GM04504 (cell line): ENCODE results near the gene TRIM72.
"Not testable (repeated sequence)": the region's sequence is repeated elsewhere in the genome, so short reads cannot be mapped to it uniquely, and the experiment has no call there.

Experiments
- DNase-seq: peaks from one replicate; pipeline ENCODE4 v3.0.0-alpha.2; 2012; ENCODE audit warnings: low read depth

The TRIM72 gene

DNA sequence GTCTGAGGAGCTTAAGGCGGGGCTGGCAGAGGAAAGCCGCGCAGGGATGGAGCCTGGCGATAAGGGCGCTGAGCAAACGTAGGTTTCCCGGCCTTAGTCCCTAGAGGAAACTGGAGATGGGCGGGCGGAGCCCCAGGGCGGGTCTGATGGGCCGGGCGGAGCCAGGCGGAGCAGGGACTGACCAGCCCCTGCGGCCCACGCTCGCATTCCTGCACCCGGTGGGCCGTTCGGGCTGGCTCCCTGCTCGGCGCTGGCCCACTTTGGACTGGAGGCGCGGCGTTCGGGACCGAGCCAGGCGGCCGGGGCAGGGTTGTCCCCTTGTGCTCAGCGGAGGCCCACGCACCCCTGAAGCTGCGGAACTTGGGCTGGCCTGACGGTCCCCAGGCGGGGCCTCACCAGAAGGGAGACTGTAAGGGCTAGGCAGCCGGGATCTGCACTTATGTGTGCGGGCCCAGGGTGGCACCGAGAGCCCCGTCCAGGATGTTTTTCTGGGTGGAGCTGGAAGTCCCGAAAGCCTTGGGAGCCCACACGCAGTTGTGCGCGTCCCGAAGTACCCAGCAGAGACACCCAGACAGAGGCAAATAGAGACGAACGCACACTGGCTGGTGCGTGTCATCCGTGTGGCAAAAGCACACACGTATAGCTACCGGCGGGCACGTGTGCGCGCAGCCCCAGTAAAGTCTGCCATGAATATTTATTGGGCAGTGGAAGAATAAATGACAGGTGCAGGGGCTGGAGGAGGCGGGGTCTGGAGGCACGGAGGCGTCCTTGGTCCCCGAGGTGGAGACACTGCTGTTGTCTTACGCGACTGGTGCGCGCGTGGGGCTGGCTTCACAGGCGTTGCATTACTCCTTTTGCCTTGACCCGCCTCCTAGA, 1.6 kb downstream of the TRIM72 start:
- DNase-seq, result no peak

- no peak for DNase-seq
These were observed 2.7 kb downstream of the TRIM72 start, which contains the start of gene PYDC1 for GRCh38 chr16:31216422-31217135. Gene PYDC1 (minus strand): TSS chr16:31217135. CDS start chr16:31217028, 107 bp downstream.

- DNase-seq, result no peak
These were observed 3.2 kb downstream of the TRIM72 start for GRCh38 chr16:31217136-31217530.

DNA sequence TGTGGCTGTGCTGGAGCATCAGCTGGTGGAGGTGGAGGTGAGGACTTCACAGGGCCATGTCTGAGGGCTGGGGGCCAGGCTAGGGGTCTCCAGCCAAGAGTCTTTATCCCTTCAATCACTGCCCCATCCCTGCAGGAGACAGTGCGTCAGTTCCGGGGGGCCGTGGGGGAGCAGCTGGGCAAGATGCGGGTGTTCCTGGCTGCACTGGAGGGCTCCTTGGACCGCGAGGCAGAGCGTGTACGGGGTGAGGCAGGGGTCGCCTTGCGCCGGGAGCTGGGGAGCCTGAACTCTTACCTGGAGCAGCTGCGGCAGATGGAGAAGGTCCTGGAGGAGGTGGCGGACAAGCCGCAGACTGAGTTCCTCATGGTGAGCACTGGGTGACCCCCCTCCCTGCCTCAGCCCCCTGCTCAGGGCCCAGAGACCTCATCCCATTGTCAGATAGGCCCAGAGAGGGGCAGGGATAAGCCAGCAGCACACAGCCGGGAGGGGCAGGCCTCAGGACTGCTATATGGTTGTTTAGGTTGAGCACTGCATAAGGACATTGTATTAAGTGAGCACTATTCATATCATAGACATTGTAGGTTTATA, 5.3 kb downstream of the TRIM72 start:
- no peak for DNase-seq

DNA sequence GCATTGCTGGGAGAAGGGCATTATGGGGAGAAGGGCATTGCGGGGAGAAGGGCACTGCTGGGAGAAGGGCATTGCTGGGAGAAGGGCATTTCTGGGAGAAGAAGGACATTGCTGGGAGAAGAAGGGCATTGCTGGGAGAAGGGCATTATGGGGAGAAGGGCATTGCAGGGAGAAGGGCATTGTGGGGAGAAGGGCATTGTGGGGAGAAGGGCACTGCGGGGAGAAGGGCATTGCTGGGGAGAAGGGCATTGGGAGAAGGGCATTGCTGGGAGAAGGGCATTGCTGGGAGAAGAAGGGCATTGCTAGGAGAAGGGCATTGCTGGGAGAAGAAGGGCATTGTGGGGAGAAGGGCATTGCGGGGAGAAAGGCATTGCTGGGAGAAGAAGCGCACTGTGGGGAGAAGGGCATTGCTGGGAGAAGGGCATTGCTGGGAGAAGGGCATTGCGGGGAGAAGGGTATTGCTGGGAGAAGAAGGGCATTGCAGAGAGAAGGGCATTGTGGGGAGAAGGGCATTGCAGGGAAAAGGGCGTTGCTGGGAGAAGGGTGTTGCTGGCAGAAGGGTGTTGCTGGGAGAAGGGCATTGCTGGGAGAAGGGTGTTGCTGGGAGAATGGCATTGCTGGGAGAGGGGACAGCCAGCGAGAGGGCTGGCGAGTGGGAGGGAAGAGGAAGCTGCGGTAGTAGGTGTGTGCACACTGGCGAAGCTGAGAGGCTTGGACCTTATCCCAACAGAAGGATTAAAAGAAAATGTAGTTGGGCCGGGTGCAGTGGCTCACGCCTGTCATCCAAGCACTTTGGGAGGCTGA, 7.6 kb downstream of the TRIM72 start:
- DNase-seq, result no peak

DNA sequence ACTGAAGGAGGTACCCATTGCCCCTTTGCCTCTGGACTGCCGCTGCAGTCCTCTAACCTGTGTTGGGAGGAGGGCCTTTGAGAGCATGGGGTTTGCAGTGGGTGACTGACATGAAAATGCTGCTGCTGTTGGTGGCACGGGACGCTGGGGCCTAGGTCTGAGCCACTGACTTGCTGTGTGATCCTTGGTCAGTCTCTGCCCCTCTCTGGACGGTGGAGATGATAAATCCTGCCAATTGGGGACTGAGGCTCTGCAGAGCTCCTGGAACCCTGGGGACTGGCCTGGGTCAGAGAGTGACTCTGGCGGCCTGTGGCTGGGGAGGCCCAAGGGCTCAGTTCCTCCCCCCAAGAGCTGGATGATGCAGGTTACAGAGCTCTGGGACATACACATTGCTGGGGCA, 9.1 kb downstream of the TRIM72 start:
- DNase-seq, result no peak

- DNase-seq, result no peak
These were observed 10.4 kb downstream of the TRIM72 start for GRCh38 chr16:31224092-31224955.

DNA sequence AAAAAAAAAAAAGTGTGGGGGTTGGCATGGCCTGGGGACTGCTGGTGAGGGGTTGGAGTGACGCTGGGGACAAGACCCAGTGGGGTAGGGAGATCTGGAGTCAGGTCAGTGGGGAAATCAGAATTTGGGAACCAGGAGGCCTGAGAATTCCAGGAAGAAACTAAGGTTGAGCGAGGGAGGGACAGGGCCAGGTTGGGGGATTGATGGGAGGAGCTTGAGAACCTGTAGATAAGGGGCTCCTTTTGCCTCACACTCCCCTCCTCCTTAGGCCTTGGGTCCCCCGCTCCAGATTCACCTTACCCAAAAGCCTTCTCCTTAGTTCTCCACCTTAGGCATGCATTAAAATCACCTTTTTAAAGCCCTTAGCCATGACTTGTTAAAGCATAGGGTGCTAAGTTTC, 11.3 kb downstream of the TRIM72 start:
- DNase-seq, result no peak

DNA sequence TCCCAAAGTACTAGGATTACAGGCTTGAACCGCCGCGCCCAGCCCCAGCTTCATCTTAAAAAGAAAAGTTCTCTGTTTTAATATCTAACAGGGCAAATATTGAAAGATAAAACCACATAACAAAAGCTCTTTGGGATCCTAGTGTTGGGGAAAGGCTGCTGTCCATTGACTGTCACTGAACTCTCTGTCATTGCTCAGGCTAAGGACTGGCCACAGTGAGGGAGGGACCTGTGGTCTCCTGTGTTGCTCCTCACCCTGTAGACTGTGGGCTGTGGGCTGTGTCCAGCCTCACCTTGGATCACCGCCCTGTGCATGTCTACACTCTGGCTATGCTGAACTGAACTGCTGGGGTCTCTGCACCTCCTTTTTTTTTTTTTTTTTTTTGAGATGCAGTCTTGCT, 14.3 kb downstream of the TRIM72 start:
- DNase-seq, result no peak

DNA sequence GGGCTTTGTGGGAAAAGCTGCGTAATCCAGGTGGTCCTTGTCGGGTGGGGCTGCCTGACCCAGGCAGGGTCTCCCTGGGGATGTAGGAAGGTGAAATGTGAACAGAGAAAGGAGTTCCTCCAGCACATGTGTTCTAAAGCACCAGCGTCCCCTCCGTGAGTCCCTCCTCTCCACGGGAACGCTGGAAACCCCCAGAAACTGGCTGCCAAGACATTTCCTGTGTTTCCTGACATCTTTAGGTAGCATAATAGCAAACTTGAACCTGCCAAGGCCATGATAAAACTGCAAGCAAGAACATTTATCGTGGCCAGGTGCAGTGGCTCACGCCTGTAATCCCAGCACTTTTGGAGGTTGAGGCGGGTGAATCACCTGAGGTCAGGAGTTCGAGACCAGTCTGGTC, 15.6 kb downstream of the TRIM72 start:
- DNase-seq, result no peak

DNA sequence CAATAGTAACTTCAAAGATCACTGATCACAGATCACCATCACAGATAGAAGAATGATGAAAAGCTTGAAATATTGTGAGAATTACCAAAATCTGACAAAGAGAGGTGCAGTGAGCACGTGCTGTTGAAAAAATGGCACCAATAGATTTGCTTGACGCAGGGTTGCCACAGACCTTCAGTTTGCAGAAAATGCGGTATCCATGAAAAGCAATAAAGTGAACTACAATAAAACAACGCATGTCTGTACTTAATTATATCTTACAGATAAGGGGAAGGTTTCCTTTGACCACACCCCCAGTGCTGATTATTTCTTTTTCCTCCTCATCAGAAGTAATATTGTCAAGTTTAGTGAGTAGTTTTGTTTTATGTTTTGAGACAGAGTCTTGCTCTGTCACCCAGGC, 24.1 kb downstream of the TRIM72 start:
- no peak for DNase-seq

DNA sequence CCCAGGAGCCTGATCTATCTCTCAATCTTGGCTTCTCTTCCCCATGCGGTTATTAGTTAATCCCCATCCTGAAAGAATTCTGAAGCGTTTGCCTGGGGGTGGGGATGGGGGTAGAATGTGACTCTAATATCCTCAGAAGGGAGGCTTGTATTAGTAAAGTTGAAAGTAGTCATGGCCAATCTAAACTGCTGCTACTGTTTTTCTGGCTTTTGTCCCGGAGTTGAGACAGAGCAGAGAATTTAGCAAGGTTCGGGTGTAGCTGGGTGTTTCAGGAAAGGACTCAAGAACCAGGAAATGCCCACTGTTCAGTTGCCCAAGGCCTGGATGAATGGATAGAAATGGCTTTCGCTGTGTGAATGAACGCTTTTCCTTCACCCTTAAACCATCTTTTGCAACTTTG, 28.3 kb downstream of the TRIM72 start:
- no peak for DNase-seq

- DNase-seq, result no peak
These were observed 30.1 kb downstream of the TRIM72 start for GRCh38 chr16:31243734-31244670.

DNA sequence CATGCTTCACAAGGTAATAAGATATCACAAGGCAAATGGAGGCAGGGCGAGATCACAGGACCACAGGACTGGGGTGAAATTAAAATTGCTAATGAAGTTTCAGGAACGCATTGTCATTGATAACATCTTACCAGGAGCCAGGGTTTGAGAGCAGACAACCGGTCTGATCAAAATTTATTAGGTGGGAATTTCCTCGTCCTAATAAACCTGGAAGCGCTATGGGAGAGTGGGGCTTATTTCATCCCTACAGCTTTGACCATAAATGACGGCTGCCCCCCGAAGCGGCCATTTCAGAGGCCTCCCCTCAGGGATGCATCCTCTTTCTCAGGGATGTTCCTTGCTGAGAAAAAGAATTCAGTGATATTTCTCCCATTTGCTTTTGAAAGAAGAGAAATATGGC, 31.7 kb downstream of the TRIM72 start:
- DNase-seq, result not testable (repeated sequence)

GRCh38 chr16:31246296-31246695, 32.4 kb downstream of the TRIM72 start:
- no peak for DNase-seq

- DNase-seq, result no peak
These were observed 34.4 kb downstream of the TRIM72 start for GRCh38 chr16:31248344-31248743.

DNA sequence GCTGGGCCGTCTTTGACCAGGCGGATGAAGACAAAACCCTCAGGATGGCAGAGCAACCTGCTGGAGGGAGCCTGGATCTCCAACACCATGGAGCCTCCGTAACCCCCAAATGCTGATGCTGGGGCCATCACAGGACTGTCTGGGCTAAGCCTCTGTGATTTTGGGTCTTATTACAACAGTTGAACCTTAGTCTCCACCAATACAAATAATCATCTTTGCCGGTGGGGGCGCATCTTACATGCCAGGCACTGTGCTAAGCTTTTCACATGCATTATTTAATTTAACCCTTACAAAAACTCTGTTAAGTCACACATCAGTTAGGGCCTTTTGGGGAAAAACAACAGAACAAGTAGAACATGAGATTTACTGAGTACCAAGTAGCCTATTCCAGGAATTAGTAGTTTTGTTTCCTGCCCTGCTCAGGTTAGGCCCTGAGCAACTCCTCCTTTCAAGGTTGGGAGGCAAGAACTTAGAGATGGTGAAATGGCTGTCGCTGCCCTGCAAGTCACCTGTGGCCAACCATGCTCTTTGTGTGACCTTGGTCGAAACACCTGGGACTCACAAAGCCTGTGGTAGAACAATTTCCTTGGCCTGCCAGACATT, 37.0 kb downstream of the TRIM72 start:
- no peak for DNase-seq

DNA sequence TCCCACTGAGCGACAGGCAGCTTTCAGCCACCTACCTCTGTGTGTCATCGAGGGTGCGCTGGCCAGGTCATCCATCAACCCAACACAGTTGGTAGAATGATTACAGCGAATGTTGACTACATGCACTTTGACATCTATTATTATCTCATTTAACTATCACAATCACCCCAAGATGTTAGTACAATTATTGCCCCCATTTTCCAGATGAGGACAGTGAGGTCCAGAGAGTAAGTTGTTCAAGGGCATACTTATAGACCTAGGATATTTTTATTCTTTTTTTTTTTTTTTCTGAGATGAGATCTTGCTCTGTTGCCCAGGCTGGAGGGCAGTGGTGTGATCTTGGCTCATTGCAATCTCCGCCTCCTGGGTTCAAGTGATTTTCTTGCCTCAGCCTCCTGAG, 37.5 kb downstream of the TRIM72 start:
- DNase-seq, result no peak

DNA sequence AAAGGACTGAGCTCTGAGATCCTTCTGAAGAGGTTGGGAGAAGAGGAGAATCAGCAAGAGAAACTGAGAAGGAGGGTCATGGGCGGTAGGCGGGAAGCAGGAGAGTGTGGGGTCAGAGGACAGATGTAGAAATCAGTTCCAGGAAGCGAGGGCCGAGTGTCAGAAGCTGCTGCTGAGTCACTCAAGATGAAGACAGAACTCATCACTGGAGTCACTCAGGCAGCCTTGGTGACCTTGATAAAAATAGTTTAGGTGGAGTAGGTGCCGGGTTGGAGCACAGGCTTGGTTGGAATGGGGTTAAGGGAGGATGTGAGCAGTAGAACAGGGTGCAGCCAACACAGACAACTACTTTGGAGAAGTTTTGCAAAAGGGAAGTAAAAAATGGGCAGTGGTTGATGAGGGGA, 39.7 kb downstream of the TRIM72 start:
- DNase-seq, result no peak

DNA sequence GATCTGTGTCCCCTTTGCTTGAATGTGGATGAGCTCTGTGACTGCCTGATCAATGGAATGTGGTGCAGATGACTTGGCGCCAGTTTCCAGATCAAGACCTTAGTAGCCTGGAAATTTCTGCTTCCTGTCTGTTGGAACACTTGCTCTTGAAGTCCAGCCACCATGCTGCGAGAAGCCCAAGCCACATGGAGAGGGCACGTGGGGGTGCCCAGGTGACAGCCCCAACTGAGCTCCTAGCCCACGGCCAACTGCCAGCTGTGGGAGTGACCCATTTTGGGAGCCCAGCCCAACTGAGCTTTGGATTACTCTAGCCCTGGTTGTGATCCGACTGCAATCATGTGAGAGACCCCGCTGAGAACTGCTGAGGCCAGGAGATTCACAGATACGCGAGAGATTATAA, 42.5 kb downstream of the TRIM72 start:
- DNase-seq, result no peak
